Spinal cord (tissue), 10 donors: ENCODE measurements around the gene GRHL1. TPM values are rescaled to one million over a fixed set of nuclear protein-coding genes. Genes with fewer than 3 reads are reported as not detected.

Experiments used
- DNase-seq, 6 donors: peaks; one replicate each; pipeline versions ENCODE4 v3.0.0 to v3.0.0-alpha.2; 2013 to 2015; ENCODE audit warnings: low spot score in 6 of 6, low read depth in 4 of 6
- H3K27ac ChIP-seq: one replicate; pipeline ENCODE4 v1.5.1; 2013; ENCODE audit warnings: low read depth, low read length, control low read depth
- H3K27me3 ChIP-seq: one replicate; pipeline ENCODE4 v1.6.1; 2013; ENCODE audit warnings: low read length; ENCODE audit not compliant: control insufficient read depth, insufficient read depth
- H3K36me3 ChIP-seq: one replicate; pipeline ENCODE4 v1.6.1; 2013; ENCODE audit warnings: low read length; ENCODE audit not compliant: control insufficient read depth, insufficient read depth
- H3K4me1 ChIP-seq: one replicate; pipeline ENCODE4 v1.6.1; 2013; ENCODE audit warnings: low read length; ENCODE audit not compliant: control insufficient read depth, insufficient read depth
- H3K4me3 ChIP-seq: one replicate; pipeline ENCODE4 v1.5.1; 2013; ENCODE audit warnings: low read depth, low read length, control low read depth
- H3K9me3 ChIP-seq: one replicate; pipeline ENCODE4 v1.6.1; 2013; ENCODE audit warnings: low read length; ENCODE audit not compliant: control insufficient read depth, insufficient read depth
- WGBS: methylation state at CpG from one replicate; pipeline ENCODE4 v1.1.5; 2013; ENCODE audit warnings: missing lambda C conversion rate; ENCODE audit not compliant: insufficient coverage; 5-methylcytosine and 5-hydroxymethylcytosine counted together
- polyA plus RNA-seq, 2 donors: library from polyadenylated mRNA; unstranded; fragments of 120-200 nt; gene quantifications; one replicate each; pipeline ENCODE4 v1.2.1, GENCODE V29; 2013; ENCODE audit not compliant: insufficient read length in 2 of 2
- total RNA-seq, 2 donors: library from RNA; depleted of rRNA in 1 of 2; stranded (reverse); fragments of 120-200 nt in 1 of 2; fragments of >200 nt in 1 of 2; gene quantifications; one replicate each; pipeline versions ENCODE4 v1.2.3 to v1.2.4, GENCODE V29; 2013 to 2014
- donor health status: healthy.

Gene GRHL1
- total and polyA plus RNA-seq, 4 donors, result 10.1 to 25.8 (median 12.4) TPM

DNA sequence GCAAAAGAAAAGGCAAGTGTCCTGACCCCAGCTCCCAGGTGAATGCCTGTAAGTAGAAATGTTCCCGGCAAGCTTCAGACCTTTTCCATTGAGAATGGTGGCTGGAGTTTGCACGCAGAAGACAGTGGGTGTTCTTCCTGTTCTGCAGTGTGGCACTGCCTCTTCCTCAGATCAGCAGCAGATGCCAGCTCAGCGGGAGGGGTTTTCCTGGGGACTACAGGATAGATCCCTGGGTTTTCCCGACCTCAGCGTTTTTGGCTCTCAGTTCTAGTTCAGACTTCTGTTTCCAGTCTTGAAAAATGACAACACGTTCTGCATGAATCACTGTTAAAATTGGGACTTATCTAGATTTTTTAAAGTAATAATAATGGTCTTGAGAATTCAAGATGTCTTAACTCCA, 39.2 kb downstream of the GRHL1 start:
- Histone ChIP-seq H3K36me3 (peaks cover 37% of the 10 kb centered on the region), H3K9me3 (no peaks in the 10 kb centered on the region), H3K4me3 (no peak overlapping the region), H3K27ac (no peak overlapping the region), H3K4me1 (no peaks in the 10 kb centered on the region), H3K27me3 (no peaks in the 10 kb centered on the region)
- peak in 1 of 6 donors; percentile 57 for DNase-seq
- 66% methylated on average over 5 of the region's 6 CpGs for WGBS

DNA sequence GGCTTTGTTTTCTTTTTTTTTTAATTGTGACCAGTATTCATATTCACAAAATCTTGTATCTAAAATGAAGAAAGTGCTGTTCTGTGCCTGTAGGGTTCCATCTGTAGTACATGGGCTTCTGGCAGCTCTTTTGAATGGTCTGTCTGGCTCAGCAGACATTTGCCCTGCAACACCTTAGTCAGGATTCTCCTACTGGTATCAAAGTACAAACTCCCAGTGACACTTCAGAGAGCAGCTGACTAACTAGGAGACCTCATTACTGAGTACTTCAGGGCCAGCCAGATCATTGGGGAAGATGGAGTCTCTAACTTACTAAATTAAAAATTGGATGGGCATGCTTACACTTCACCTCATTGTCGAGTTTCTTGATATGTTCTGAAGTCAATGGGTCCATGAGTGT, 39.7 kb downstream of the GRHL1 start:
- WGBS, result no CpG with 5 or more reads among the region's 1 CpG
- Histone ChIP-seq H3K27ac (no peak overlapping the region), H3K36me3 (peaks cover 36% of the 10 kb centered on the region), H3K27me3 (no peaks in the 10 kb centered on the region), H3K4me3 (no peak overlapping the region), H3K9me3 (no peaks in the 10 kb centered on the region), H3K4me1 (no peaks in the 10 kb centered on the region)
- DNase-seq, result no peak

DNA sequence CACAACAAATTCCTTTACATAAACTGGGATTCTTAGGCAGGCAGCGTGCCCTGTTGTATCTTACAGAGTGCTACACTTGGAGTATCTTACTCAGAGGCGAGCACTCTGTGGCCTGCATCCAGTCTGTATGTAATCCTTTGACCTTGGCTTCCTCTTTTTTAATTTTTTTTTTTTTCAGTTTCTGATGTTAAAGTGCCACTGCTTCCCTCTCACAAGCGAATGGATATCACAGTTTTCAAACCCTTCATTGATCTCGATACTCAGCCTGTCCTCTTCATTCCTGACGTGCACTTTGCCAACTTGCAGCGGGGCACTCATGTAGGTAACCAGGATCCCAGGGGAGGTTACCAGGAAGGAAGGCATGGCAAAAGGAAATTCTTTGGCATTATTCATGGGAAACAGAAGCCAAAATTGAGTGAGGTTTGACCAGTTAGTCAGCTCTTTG, 40.4 kb downstream of the GRHL1 start:
- WGBS, result 85% methylated on average over 5 of the region's 6 CpGs
- Histone ChIP-seq H3K27me3 (no peaks in the 10 kb centered on the region), H3K4me3 (no peak overlapping the region), H3K4me1 (no peaks in the 10 kb centered on the region), H3K27ac (no peak overlapping the region), H3K36me3 (peaks cover 31% of the 10 kb centered on the region), H3K9me3 (no peaks in the 10 kb centered on the region)
- DNase-seq, result no peak

DNA sequence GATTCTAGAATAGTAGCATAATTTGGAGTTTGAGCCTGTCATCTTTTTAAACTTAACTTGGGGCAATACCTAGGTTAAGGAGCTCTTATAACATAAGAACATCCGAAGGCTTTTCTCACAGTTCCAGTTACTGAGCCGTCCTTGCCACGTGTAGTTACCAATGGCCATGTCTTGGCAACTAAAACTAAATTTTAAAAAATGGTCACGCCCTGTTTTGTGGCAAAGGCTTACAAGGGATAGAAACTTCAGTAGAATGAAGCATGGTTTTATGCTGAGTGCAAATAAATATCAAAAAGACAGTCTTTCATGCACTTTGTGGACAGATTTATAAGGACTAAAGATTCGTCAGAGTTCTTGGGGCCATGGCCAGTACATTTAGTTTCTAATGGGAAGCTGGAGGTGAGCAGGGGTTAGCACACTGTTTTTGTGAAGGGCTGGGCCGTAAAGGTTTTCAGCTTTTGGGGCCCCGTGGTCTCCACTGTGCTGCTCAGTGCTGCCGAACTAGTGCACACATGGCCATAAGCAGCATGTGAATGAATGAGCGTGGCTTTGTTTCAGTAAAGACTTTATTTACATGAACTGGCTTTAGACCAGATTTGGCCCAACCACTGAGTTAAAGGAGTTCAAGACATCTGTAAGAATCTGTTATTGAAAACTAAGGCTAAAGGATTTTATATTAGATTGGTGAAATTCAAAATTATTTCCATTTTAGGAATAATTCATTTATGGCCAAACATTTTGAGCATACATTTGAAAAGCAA, 41.1 kb downstream of the GRHL1 start:
- WGBS, result 82% methylated on average over 9 of the region's 9 CpGs
- Histone ChIP-seq H3K4me3 (no peak overlapping the region), H3K9me3 (no peaks in the 10 kb centered on the region), H3K27ac (no peak overlapping the region), H3K4me1 (no peaks in the 10 kb centered on the region), H3K36me3 (peaks cover 28% of the 10 kb centered on the region), H3K27me3 (no peaks in the 10 kb centered on the region)
- no peak for DNase-seq

DNA sequence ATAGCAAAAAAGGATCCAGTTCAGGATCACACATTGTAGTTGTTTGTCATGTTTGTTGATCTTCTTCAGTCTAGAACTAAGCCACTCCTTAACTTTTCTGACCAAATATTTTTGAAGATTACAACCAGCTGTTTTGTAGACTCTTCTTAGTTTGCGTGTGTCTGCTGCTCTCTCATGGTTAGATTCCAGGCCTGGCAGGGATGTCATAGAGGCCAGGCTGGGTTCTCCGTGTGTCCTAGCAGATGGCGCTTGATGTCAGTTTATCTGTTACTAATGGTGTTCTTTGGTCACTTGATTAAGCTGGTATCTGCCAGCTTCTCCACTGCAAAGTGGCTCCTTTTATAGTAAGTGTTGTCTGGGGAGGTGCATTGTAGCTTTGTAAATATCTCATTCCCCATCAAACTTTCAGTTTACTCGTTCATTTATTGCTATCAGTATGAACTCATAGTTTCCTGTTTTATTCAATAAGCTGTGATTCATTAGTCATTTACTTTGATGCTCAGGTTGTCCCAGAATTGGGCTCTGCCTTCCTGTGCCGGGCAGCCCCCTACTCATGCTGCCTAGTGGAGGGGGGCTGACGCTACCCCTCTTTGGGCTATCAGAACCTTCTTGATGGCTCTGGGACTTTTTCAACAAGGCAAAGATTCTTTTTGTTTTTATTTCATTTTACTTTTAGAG, 42.1 kb downstream of the GRHL1 start:
- Histone ChIP-seq H3K9me3 (no peaks in the 10 kb centered on the region), H3K27ac (no peak overlapping the region), H3K4me3 (no peak overlapping the region), H3K36me3 (peaks cover 29% of the 10 kb centered on the region), H3K4me1 (no peaks in the 10 kb centered on the region), H3K27me3 (no peaks in the 10 kb centered on the region)
- no peak for DNase-seq
- 40% methylated on average over 3 of the region's 6 CpGs for WGBS

DNA sequence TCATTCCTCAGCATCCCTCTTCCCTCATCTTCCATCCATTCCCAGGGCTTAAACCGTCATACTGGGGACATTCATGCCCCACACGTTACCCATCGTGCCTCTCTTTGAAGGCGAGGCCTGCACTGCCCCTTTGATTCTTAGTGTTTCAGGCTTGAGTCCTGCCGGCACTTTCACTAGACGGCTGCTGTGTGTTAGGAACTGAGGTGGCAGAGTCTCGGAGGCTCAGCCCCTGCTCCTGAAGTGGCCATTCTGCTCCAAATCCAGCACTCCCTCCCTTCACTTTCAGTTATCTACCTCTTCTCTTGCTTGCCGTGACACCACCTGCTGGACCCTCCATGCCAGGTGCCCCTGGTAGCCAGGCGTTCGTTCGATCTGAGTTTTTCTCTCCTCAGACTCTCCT, 43.0 kb downstream of the GRHL1 start:
- Histone ChIP-seq H3K4me3 (no peak overlapping the region), H3K36me3 (peaks cover 35% of the 10 kb centered on the region), H3K9me3 (no peaks in the 10 kb centered on the region), H3K27ac (no peak overlapping the region), H3K27me3 (no peaks in the 10 kb centered on the region), H3K4me1 (no peaks in the 10 kb centered on the region)
- WGBS, result 94% methylated on average over 11 of the region's 11 CpGs
- no peak for DNase-seq

DNA sequence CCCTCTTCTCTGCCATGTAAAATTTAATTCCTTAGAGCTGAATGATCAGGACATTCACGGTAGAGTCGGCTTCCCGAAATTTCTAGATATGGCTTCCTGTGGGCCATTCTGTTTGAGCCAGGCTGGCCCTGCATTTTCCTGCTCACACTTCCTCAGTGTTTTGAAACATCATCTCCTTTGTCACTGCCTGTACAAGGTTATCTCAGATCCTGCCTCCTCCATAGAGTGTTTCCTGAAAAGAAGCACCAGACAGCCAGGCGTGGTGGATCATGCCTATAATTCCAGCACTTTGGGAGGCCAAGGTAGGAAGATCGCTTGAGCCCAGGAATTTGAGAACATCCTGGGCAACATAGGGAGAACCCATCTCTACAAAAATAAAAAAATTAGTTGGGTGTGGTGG, 43.6 kb downstream of the GRHL1 start:
- no peak for DNase-seq
- 93% methylated on average over 3 of the region's 5 CpGs for WGBS
- Histone ChIP-seq H3K36me3 (peaks cover 32% of the 10 kb centered on the region), H3K4me1 (no peaks in the 10 kb centered on the region), H3K4me3 (no peak overlapping the region), H3K27ac (no peak overlapping the region), H3K9me3 (no peaks in the 10 kb centered on the region), H3K27me3 (no peaks in the 10 kb centered on the region)

DNA sequence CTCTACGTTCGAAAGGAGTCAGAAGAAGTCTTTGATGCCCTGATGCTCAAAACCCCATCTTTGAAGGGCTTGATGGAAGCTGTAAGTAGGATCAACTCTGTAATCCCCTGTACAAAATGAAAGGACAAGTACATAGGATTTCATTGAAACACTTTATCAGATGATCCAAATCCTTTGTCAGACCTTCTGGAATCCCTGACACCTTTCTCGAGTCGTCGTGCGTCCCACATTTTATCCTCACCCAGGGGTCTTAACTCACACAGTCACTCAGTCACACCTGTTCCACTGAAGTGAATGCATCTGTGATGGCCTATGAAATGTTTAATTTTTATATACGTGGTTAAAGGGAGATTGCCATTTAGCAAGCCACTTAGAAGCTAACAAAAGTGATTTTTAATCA, 44.8 kb downstream of the GRHL1 start:
- no CpG with 5 or more reads among the region's 7 CpGs for WGBS

DNA sequence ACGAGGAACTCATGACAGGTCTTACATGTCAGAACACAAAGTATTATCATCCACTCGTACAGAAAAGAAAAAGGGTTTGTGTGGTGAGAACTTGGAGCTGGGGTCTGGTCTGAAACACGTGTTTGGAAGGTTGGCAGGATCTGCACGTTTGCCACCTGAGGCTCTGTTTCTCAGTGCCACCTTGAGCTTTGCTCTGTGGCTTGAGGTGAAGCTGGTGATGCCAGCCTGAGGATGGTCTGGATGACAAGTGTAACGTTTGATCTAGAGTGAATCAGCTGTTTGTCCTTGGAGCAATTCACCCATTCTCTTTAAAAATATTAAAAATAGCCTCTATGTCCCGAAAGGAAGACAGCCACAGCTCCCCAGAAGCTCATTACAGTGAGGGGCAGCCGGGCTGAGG, 46.4 kb downstream of the GRHL1 start:
- no peak overlapping the region for H3K4me3 ChIP-seq
- H3K9me3 ChIP-seq, result no peaks in the 10 kb centered on the region
- peaks cover 39% of the 10 kb centered on the region for H3K36me3 ChIP-seq
- H3K27ac ChIP-seq, result no peak overlapping the region
- no peaks in the 10 kb centered on the region for H3K27me3 ChIP-seq
- H3K4me1 ChIP-seq, result no peaks in the 10 kb centered on the region
- no peak for DNase-seq
- WGBS, result 85% methylated on average over 1 of the region's 7 CpGs

More for the DNA sequence above, 44.8 kb downstream of the GRHL1 start:
- Histone ChIP-seq H3K9me3 (no peaks in the 10 kb centered on the region), H3K27ac (no peak overlapping the region), H3K36me3 (peaks cover 40% of the 10 kb centered on the region), H3K4me1 (no peaks in the 10 kb centered on the region), H3K27me3 (no peaks in the 10 kb centered on the region), H3K4me3 (no peak overlapping the region)
- no peak for DNase-seq
